Measurements from ENCODE around the gene NLRP4. TPM values are rescaled to one million over a fixed set of nuclear protein-coding genes. Genes with fewer than 3 reads are reported as not detected.

The NLRP4 gene, protein sequence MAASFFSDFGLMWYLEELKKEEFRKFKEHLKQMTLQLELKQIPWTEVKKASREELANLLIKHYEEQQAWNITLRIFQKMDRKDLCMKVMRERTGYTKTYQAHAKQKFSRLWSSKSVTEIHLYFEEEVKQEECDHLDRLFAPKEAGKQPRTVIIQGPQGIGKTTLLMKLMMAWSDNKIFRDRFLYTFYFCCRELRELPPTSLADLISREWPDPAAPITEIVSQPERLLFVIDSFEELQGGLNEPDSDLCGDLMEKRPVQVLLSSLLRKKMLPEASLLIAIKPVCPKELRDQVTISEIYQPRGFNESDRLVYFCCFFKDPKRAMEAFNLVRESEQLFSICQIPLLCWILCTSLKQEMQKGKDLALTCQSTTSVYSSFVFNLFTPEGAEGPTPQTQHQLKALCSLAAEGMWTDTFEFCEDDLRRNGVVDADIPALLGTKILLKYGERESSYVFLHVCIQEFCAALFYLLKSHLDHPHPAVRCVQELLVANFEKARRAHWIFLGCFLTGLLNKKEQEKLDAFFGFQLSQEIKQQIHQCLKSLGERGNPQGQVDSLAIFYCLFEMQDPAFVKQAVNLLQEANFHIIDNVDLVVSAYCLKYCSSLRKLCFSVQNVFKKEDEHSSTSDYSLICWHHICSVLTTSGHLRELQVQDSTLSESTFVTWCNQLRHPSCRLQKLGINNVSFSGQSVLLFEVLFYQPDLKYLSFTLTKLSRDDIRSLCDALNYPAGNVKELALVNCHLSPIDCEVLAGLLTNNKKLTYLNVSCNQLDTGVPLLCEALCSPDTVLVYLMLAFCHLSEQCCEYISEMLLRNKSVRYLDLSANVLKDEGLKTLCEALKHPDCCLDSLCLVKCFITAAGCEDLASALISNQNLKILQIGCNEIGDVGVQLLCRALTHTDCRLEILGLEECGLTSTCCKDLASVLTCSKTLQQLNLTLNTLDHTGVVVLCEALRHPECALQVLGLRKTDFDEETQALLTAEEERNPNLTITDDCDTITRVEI
- not detected for total RNA-seq

DNA sequence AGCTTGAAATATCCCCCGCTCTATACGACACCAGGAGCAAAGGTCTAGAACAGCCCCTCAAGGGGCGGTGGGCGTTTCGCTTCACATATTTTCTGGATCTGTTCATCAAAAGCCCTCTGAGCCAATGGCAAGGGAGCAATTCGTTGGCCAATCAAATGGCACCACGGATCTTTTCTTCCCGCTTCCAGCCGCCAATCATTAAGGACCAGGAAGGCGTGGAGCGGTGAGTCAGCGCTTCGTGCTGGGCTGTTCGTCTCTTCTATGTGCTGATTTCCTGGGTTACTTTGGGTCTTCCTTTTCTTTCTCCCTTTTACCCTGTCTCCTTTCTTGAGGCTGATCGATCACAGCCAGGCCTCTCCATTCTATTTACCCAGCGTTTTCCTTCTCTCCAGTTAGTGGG, at the start of gene NLRP4:
TSS of gene NLRP4 (plus strand) at position 201 of the 400 bp plus-strand sequence. CDS start 15,541 bp downstream, outside the sequence.
- DNase-seq (ENCODE audit: low read depth in 2 of 3, low spot score in 2 of 3): no peak

DNA sequence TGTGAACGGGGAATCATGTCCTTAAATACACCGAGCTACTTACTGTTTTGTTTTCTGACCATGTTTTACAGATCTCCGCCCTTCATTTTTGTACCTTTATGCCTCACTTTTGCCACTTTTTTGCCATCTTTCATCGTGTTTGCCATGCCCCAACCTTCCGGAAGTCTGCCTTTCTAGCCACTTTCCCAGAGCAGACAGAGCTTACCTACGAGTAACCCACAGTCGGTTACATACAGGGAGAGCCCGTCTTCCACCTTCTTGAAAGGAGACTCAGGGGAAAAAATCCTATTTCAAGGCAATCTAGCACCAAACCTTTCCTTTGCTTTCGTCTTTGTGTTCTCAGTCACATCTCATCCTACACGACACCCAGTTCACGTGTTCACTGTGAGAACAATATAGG, 41.3 kb upstream of the NLRP4 start:
- no peak for DNase-seq (ENCODE audit: low read depth in 2 of 3, low spot score in 2 of 3)

GRCh38 chr19:55801416-55801815, 34.9 kb upstream of the NLRP4 start:
- DNase-seq (ENCODE audit: low read depth in 2 of 3, low spot score in 2 of 3): no peak

- DNase-seq (ENCODE audit: low read depth in 2 of 3, low spot score in 2 of 3): no peak
These were observed 34.1 kb upstream of the NLRP4 start for GRCh38 chr19:55802281-55802680.

- peak in 2 of 3 donors; percentile 66 to 73 for DNase-seq (ENCODE audit: low read depth in 2 of 3, low spot score in 2 of 3)
These were observed 26.8 kb upstream of the NLRP4 start for GRCh38 chr19:55809381-55810058.

GRCh38 chr19:55811340-55811739, 25.0 kb upstream of the NLRP4 start:
- no peak for DNase-seq (ENCODE audit: low read depth in 2 of 3, low spot score in 2 of 3)

- DNase-seq (ENCODE audit: low read depth in 2 of 3, low spot score in 2 of 3): no peak
These were observed 23.9 kb upstream of the NLRP4 start for GRCh38 chr19:55812449-55812848.

DNA sequence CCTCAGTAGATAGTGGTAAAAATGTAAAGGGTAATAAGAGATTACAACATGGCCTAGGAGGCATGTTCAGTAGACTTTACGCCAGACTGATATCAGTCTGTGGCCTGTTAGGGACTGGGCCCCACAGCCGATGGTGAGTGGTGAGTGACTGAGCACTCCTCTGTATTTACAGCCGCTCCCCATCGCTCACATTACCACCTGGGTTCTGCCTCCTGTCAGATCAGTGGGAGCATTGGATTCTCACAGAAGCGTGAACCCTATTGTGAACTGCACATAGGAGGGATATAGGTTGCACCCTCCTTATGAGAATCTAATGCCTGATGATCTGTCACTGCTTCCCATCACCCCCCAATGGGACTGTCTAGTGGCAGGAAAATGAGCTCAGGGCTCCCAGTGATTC, 22.4 kb upstream of the NLRP4 start:
- no peak for DNase-seq (ENCODE audit: low read depth in 2 of 3, low spot score in 2 of 3)

DNA sequence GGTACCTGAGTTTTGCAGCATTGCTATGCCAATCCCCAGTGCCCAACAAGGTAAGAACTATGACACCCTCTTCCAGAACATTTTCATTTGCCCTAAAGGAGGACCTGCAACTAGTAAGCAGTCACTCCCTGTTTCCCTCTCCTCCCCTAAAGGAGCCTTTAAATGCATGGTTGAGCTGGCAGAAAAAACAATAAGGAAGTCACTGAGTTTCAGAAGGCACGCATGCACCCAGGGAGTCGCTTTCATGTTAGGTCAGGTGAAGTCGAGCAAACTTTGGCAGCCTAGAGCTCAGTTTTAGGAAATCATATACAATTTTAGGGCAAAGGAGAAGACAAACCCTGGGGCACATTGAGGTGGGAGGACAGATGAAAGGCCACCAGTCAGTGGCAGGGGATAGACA, 16.3 kb upstream of the NLRP4 start:
- DNase-seq (ENCODE audit: low read depth in 2 of 3, low spot score in 2 of 3): no peak

DNA sequence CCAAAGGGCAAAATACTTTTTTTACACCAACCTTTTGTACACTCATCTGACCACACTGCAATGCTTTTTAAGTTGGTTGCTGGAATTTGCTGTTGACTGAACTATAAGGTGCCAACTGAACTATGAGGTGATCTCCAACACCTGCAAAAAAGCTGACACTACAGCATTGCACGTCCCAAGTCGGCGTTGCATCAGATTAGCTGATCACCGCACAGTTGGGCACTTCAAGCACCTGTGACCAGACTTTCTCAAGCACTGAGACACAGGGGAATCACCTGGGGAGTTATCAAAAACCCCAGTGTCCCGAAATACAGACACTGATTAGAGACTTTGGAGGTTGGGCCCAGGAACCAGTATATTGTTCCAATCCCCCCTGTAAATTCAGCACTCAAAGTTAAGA, 5.7 kb upstream of the NLRP4 start:
- DNase-seq (ENCODE audit: low read depth in 2 of 3, low spot score in 2 of 3): no peak

- no peak for DNase-seq (ENCODE audit: low read depth in 2 of 3, low spot score in 2 of 3)
These were observed 4.5 kb upstream of the NLRP4 start, which contains the start of gene NLRP11 for GRCh38 chr19:55831846-55832245. Gene NLRP11 (minus strand): TSS chr19:55831999. CDS start chr19:55818174, 13,825 bp downstream.

DNA sequence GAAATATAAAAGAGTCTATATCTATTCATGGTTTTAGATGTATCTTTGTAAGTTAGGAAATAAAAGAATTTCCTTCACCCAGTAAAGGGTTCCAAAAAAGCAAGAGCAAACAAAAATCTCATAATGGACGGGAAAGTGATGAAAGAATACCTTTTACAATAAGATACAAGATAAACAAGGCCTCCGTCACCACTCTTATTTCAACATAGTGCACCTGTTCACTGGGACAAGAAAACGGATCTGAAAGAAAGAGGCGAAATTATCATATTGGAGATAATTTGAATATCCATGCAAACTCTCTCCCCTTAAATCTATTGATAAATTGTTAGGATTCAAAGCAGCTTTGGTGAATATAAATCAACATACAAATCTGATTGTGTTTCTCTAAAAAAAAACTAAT, 3.7 kb upstream of the NLRP4 start:
- DNase-seq (ENCODE audit: low read depth in 2 of 3, low spot score in 2 of 3): no peak

GRCh38 chr19:55838251-55838650, 1.9 kb downstream of the NLRP4 start:
- DNase-seq (ENCODE audit: low read depth in 2 of 3, low spot score in 2 of 3): no peak

DNA sequence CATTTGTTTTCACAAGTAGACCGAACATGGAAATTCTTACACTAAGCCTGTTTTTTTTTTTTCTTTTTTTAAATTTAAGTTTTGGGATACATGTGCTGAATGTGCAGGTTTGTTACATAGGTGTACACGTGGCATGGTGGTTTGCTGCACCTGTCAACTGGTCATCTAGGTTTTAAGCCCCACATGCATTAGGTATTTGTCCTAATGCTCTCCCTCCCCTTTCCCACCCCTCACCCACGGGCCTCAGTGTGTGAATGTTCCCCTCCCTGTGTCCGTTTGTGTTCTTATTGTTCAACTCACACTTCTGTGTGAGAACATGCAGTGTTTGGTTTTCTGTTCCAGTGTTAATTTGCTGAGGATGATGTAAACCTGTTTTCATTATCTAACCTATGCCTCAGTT, 2.6 kb downstream of the NLRP4 start:
- no peak for DNase-seq (ENCODE audit: low read depth in 2 of 3, low spot score in 2 of 3)

DNA sequence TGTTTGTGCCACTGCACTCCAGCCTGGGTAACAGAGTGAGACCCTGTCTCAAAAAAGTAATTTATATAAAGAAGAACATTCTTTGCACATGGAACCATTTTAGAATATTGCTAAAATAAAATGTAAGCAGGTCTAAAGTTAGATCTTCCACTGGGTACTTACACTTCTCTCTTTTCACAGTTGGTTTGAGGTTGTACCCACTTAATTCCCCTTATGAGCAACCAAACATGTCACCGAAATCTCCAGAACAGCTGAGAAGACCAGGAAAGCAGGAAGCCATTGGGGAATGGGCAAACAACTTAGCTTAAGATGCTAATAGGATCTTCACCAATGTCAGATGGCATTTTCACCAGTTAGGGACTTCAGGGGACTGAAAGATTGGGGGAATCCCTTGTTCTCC, 18.8 kb downstream of the NLRP4 start:
- no peak for DNase-seq (ENCODE audit: low read depth in 2 of 3, low spot score in 2 of 3)

DNA sequence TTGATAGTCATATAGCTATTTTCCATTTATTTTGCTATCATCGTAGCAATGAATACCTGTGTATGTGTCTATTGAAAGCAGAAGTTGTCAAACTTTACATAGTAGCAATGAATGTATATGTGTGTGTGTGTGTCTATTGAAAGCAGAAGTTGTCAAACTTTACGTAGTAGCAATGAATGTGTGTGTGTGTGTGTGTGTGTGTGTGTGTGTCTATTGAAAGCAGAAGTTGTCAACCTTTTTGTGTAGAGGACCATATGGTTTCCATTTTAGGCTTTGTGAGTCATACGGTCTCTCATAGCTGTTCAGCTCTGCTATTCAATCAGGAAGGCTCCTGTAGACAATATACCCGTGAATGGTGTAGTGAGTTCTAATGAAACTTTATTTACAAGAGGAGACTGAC, 20.8 kb downstream of the NLRP4 start:
- no peak for DNase-seq (ENCODE audit: low read depth in 2 of 3, low spot score in 2 of 3)

GRCh38 chr19:55857974-55858373, 21.6 kb downstream of the NLRP4 start:
- no peak for DNase-seq (ENCODE audit: low read depth in 2 of 3, low spot score in 2 of 3)

DNA sequence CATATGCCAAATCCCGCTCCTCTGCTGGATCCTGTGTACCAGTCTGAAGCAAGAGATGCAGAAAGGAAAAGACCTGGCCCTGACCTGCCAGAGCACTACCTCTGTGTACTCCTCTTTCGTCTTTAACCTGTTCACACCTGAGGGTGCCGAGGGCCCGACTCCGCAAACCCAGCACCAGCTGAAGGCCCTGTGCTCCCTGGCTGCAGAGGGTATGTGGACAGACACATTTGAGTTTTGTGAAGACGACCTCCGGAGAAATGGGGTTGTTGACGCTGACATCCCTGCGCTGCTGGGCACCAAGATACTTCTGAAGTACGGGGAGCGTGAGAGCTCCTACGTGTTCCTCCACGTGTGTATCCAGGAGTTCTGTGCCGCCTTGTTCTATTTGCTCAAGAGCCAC, 22.1 kb downstream of the NLRP4 start:
- no peak for DNase-seq (ENCODE audit: low read depth in 2 of 3, low spot score in 2 of 3)

DNA sequence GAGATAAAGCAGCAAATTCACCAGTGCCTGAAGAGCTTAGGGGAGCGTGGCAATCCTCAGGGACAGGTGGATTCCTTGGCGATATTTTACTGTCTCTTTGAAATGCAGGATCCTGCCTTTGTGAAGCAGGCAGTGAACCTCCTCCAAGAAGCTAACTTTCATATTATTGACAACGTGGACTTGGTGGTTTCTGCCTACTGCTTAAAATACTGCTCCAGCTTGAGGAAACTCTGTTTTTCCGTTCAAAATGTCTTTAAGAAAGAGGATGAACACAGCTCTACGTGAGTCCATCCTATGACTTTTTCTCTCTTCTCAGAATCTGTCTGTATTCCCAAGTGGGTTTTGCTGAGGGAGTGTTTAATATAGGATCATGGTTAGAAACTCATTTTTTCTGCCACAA, 22.6 kb downstream of the NLRP4 start:
- no peak for DNase-seq (ENCODE audit: low read depth in 2 of 3, low spot score in 2 of 3)

- DNase-seq (ENCODE audit: low read depth in 2 of 3, low spot score in 2 of 3): no peak
These were observed 30.2 kb downstream of the NLRP4 start for GRCh38 chr19:55866521-55866920.

DNA sequence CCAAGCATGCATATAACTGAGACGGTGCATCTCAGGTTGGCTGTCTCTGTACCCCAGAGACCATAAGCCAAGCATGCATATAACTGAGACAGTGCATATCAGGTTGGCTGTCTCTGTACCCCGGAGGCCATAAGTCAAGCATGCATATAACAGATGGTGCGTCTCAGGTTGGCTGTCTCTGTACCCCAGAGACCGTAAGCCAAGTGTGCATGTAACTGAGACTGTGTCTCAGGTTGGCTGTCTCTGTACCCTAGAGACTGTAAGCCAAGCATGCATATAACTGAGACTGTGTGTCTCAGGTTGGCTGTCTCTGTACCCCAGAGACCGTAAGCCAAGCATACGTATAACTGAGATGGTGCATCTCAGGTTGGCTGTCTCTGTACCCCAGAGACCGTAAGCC, 30.8 kb downstream of the NLRP4 start:
- no peak for DNase-seq (ENCODE audit: low read depth in 2 of 3, low spot score in 2 of 3)

Data from hematopoietic multipotent progenitor cell (in vitro differentiated cells).